Prostate gland (tissue), 2 donors: ENCODE measurements around the gene MRPS27. TPM values are rescaled to one million over a fixed set of nuclear protein-coding genes. Genes with fewer than 3 reads are reported as not detected.

Experiments
- DNase-seq: peaks from one replicate; pipeline ENCODE4 v3.0.0-alpha.2; 2019; ENCODE audit warnings: low spot score
- H3K27ac ChIP-seq, 2 donors: fragments of 200-600 bp; sonication (generic); 2 replicates each; pipeline ENCODE4 v1.5.1; 2017 to 2019
- H3K27me3 ChIP-seq: fragments of 200-600 bp; sonication (generic); replicated peaks from 2 replicates; pipeline ENCODE4 v1.5.1; 2019; ENCODE audit not compliant: insufficient read depth
- H3K36me3 ChIP-seq, 2 donors: fragments of 200-600 bp; sonication (generic); 1 replicate in 1 of 2; 2 replicates in 1 of 2; pipeline versions ENCODE4 v1.5.1 to v1.8.1; 2017 to 2019
- H3K4me1 ChIP-seq: fragments of 200-600 bp; sonication (generic); replicated peaks from 2 replicates; pipeline ENCODE4 v1.5.1; 2019
- H3K4me3 ChIP-seq, 2 donors: fragments of 200-600 bp; sonication (generic); 2 replicates each; pipeline ENCODE4 v1.5.1; 2017 to 2019
- H3K9me3 ChIP-seq: fragments of 200-600 bp; sonication (generic); 2 replicates; pipeline ENCODE4 v1.5.1; 2017
- CTCF ChIP-seq, 4 experiments: fragments of 200-600 bp in 2 of 4; fragments of 450-650 bp in 2 of 4; sonication (generic) in 2 of 4; IDR thresholded peaks; 1 replicate in 3 of 4; 2 replicates in 1 of 4; pipeline ENCODE4 v1.5.1; 2016 to 2019; ENCODE audit warnings: antibody characterized with exemption in 4 of 4, mild to moderate bottlenecking in 2 of 4, moderate library complexity in 2 of 4
- POLR2A ChIP-seq: fragments of 450-650 bp; IDR thresholded peaks from one replicate; pipeline ENCODE4 v1.6.1; 2016; ENCODE audit warnings: antibody characterized with exemption, mild to moderate bottlenecking
- POLR2AphosphoS5 ChIP-seq: sonication (generic); formaldehyde crosslinking; IDR thresholded peaks from one replicate; pipeline ENCODE4 v1.6.1; 2017; ENCODE audit warnings: antibody characterized with exemption
- WGBS: methylation state at CpG from one replicate; pipeline ENCODE4 v1.1.5; 2018; 5-methylcytosine and 5-hydroxymethylcytosine counted together
- intact Hi-C: fragments of 100-400 bp; cut with DNase I; formaldehyde crosslinking; loops from one replicate; pipeline ENCODE4 v1.14.2; 2022
- total RNA-seq, 2 donors: library from RNA; depleted of rRNA; stranded (reverse); fragments of >200 nt; gene quantifications; one replicate each; pipeline ENCODE4 v1.1.0, GENCODE V29; 2016

Gene MRPS27
- total RNA-seq, 2 donors from 2014 or later = 43.3 to 51.1 TPM

GRCh38 chr5:72295539-72295938 lies 24.5 kb downstream of the MRPS27 start:
- TF ChIP-seq POLR2A (no peak), CTCF (IDR thresholded peaks at IDR 0.05) (no peak), POLR2AphosphoS5 (no peak)
- WGBS = 78% methylated on average over 4 of the region's 4 CpGs
- intact Hi-C loops = no loop called here

GRCh38 chr5:72294473-72294872 lies 25.6 kb downstream of the MRPS27 start:
- H3K9me3 ChIP-seq = no peaks in the 10 kb centered on the region
- no peak overlapping the region for H3K4me3 ChIP-seq
- H3K27ac ChIP-seq = no peak overlapping the region
- intact Hi-C loops = no loop called here
- TF ChIP-seq POLR2A (no peak), POLR2AphosphoS5 (no peak), CTCF (IDR thresholded peaks at IDR 0.05) (no peak)
- H3K36me3 ChIP-seq = no peaks in the 10 kb centered on the region
- no peaks in the 10 kb centered on the region for H3K27me3 ChIP-seq
- DNase-seq = no peak
- 65% methylated on average over 2 of the region's 2 CpGs for WGBS
- no peaks in the 10 kb centered on the region for H3K4me1 ChIP-seq

More at GRCh38 chr5:72295539-72295938, 24.5 kb downstream of the MRPS27 start:
- Histone ChIP-seq H3K9me3 (no peaks in the 10 kb centered on the region), H3K27me3 (no peaks in the 10 kb centered on the region), H3K36me3 (no peaks in the 10 kb centered on the region), H3K4me3 (no peak overlapping the region), H3K4me1 (no peaks in the 10 kb centered on the region), H3K27ac (no peak overlapping the region)
- DNase-seq = no peak

- 89% methylated on average over 3 of the region's 3 CpGs for WGBS
- H3K27me3 ChIP-seq = no peaks in the 10 kb centered on the region
- H3K4me3 ChIP-seq = no peak overlapping the region
- H3K36me3 ChIP-seq = no peaks in the 10 kb centered on the region
- intact Hi-C loops = no loop called here
- no peaks in the 10 kb centered on the region for H3K4me1 ChIP-seq
- TF ChIP-seq CTCF (IDR thresholded peaks at IDR 0.05) (no peak), POLR2AphosphoS5 (no peak), POLR2A (no peak)
- no peaks in the 10 kb centered on the region for H3K9me3 ChIP-seq
- DNase-seq = no peak
- no peak overlapping the region for H3K27ac ChIP-seq
Measured at GRCh38 chr5:72293495-72294055, 26.5 kb downstream of the MRPS27 start.

- intact Hi-C loops = no loop called here
Measured at GRCh38 chr5:72292411-72292810, 27.6 kb downstream of the MRPS27 start.

More at GRCh38 chr5:72292411-72292810, 27.6 kb downstream of the MRPS27 start:
- no peaks in the 10 kb centered on the region for H3K9me3 ChIP-seq
- DNase-seq = no peak
- no peak for TF ChIP-seq POLR2A
- TF ChIP-seq CTCF (IDR thresholded peaks at IDR 0.05) = no peak
- TF ChIP-seq POLR2AphosphoS5 = no peak
- no peaks in the 10 kb centered on the region for H3K36me3 ChIP-seq
- H3K27me3 ChIP-seq = no peaks in the 10 kb centered on the region
- H3K27ac ChIP-seq = no peak overlapping the region
- H3K4me1 ChIP-seq = no peaks in the 10 kb centered on the region
- 79% methylated on average over 1 of the region's 1 CpG for WGBS
- no peak overlapping the region for H3K4me3 ChIP-seq
